Medulla oblongata (tissue), 1 donor: ENCODE measurements around the gene SEPTIN6.
"Not testable (repeated sequence)": the region's sequence is repeated elsewhere in the genome, so short reads cannot be mapped to it uniquely, and the experiment has no call there.

Source experiments
- DNase-seq: peaks from one replicate; pipeline ENCODE4 v3.0.0-alpha.2; 2015; ENCODE audit errors: extremely low spot score

The SEPTIN6 gene

GRCh38 chrX:119690921-119691716 lies 1.8 kb downstream of the SEPTIN6 start:
- no peak for DNase-seq

GRCh38 chrX:119688911-119689321 lies 4.1 kb downstream of the SEPTIN6 start:
- DNase-seq = no peak

- no peak for DNase-seq
These were observed 5.1 kb downstream of the SEPTIN6 start for GRCh38 chrX:119687661-119688413.

- no peak for DNase-seq
These were observed 6.8 kb downstream of the SEPTIN6 start for GRCh38 chrX:119686087-119686691.

- peak; percentile 64 for DNase-seq
These were observed 7.5 kb downstream of the SEPTIN6 start for GRCh38 chrX:119685225-119686066.

GRCh38 chrX:119684916-119685224 lies 8.1 kb downstream of the SEPTIN6 start:
- DNase-seq = no peak

GRCh38 chrX:119684312-119684711 lies 8.7 kb downstream of the SEPTIN6 start:
- DNase-seq = not testable (repeated sequence)

GRCh38 chrX:119682019-119682989 lies 10.7 kb downstream of the SEPTIN6 start:
- DNase-seq = no peak

- DNase-seq = no peak
These were observed 15.3 kb downstream of the SEPTIN6 start for GRCh38 chrX:119677654-119677981.

- no peak for DNase-seq
These were observed 15.9 kb downstream of the SEPTIN6 start for GRCh38 chrX:119676949-119677653.

GRCh38 chrX:119673336-119673735 lies 19.6 kb downstream of the SEPTIN6 start:
- no peak for DNase-seq

GRCh38 chrX:119672426-119672825 lies 20.5 kb downstream of the SEPTIN6 start:
- DNase-seq = no peak

- DNase-seq = no peak
These were observed 23.4 kb downstream of the SEPTIN6 start for GRCh38 chrX:119669424-119670037.

GRCh38 chrX:119667111-119667878 lies 25.7 kb downstream of the SEPTIN6 start:
- DNase-seq = no peak

GRCh38 chrX:119664877-119665276 lies 28.1 kb downstream of the SEPTIN6 start:
- DNase-seq = not testable (repeated sequence)

GRCh38 chrX:119661486-119661885 lies 31.5 kb downstream of the SEPTIN6 start:
- DNase-seq = no peak

GRCh38 chrX:119659522-119659921 lies 33.4 kb downstream of the SEPTIN6 start:
- DNase-seq = no peak

GRCh38 chrX:119655125-119655524 lies 37.8 kb downstream of the SEPTIN6 start:
- DNase-seq = no peak

- peak; percentile 4 for DNase-seq
These were observed 38.8 kb downstream of the SEPTIN6 start for GRCh38 chrX:119654112-119654531.
